Brain microvascular endothelial cell (primary cell): ENCODE measurements around the gene KLK12.

Experiments
- DNase-seq: peaks from one replicate; pipeline ENCODE4 v3.0.0-alpha.2; 2020
- H3K27ac ChIP-seq: fragments of 250-450 bp; sonication (Bioruptor Pico); 2 replicates; pipeline ENCODE4 v1.5.1; 2020; ENCODE audit warnings: mild to moderate bottlenecking, moderate library complexity
- H3K27me3 ChIP-seq: fragments of 250-450 bp; sonication (Bioruptor Pico); replicated peaks from 2 replicates; pipeline ENCODE4 v1.5.1; 2020; ENCODE audit warnings: mild to moderate bottlenecking
- H3K36me3 ChIP-seq: fragments of 250-450 bp; sonication (Bioruptor Pico); replicated peaks from 2 replicates; pipeline ENCODE4 v1.5.1; 2020; ENCODE audit warnings: mild to moderate bottlenecking
- H3K4me3 ChIP-seq: 2 replicates; pipeline ENCODE4 v1.5.1; 2011; ENCODE audit warnings: low read depth, mild to moderate bottlenecking, control low read depth, low read length, moderate library complexity
- CTCF ChIP-seq: IDR thresholded peaks from 2 replicates; pipeline ENCODE4 v1.5.1; 2011; ENCODE audit warnings: low read depth, mild to moderate bottlenecking, moderate library complexity, low read length, control low read depth, inconsistent platforms; ENCODE audit errors: missing control alignments
- in situ Hi-C: cut with HindIII; loops from 2 replicates; pipeline ENCODE4 v1.10.0; 2017; ENCODE audit warnings: low sequenced_read_pairs, low pct_ligation_motif_present

KLK12 gene

DNA sequence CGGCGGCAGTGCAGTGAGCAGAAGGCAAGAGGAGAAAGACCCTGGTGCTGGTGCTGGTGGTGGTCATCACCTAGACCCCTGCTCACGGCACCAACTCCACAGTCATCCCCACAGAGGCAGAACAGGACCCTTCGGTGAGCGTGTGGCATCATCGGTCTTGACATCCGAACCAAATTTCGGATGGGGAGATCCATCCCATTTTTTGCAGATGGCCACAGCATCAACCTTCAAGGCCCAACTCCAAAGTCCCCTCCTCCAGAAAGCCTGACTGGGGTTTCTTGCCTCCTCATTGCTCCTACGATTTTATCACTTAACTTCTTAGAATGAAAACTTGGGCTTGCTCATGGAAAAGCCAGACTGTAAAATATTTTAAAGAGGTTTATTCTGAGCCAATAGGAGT, 8.7 kb upstream of the KLK12 start:
- DNase-seq = no peak
- H3K36me3 ChIP-seq = no peaks in the 10 kb centered on the region
- TF ChIP-seq CTCF = no peak
- no peak overlapping the region for H3K27ac ChIP-seq
- H3K4me3 ChIP-seq = no peak overlapping the region
- no peaks in the 10 kb centered on the region for H3K27me3 ChIP-seq
- in situ Hi-C loops = no loop called here

- TF ChIP-seq CTCF = no peak
- no peak for DNase-seq
- Histone ChIP-seq H3K36me3 (no peaks in the 10 kb centered on the region), H3K27ac (no peak overlapping the region), H3K4me3 (no peak overlapping the region), H3K27me3 (no peaks in the 10 kb centered on the region)
- in situ Hi-C loops = no loop called here
These were observed 5.3 kb upstream of the KLK12 start for GRCh38 chr19:51040151-51040550.

DNA sequence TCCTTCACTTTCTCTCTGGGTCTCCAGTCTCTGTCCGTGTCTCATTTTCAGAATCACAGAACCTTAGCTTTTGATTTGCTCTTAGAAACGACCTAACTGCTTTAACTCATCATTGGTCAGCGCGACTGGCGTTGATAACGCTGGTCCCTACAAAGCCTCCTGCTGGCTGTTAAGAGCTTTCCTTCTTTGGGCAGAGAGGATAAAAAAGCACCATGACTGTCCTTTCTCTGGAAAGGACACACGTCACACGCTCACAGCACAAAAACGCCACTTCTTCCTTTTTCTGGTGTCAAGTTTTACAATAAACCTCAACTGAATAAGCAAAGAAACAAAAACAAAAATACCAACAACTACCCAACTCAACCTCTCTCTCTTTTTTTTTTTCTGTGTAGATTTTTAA, 1.7 kb upstream of the KLK12 start:
- H3K36me3 ChIP-seq = no peaks in the 10 kb centered on the region
- no peak for TF ChIP-seq CTCF
- H3K27me3 ChIP-seq = no peaks in the 10 kb centered on the region
- no peak overlapping the region for H3K27ac ChIP-seq
- in situ Hi-C loops = no loop called here
- H3K4me3 ChIP-seq = no peak overlapping the region
- DNase-seq = no peak

DNA sequence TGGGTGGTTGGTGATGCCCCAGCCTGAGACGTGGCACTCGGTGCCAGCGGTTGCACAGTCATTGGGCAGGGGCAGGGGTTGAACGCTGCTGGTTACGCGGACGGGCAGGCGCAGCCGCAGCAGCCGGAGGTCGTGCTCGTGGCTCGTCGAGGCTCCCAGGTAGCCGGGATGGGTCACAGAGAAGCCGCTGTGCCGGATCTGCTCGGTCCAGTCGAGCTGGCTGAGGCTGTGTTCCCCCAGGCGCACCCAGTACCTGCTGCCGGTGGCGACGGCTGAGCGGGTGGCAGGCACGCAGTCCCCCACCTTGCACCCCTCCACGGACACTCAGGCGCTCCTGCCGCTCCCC, 2.9 kb downstream of the KLK12 start:
- in situ Hi-C loops = no loop called here
- no peak for DNase-seq
- no peak overlapping the region for H3K4me3 ChIP-seq
- no peaks in the 10 kb centered on the region for H3K27me3 ChIP-seq
- H3K36me3 ChIP-seq = no peaks in the 10 kb centered on the region
- no peak for TF ChIP-seq CTCF
- H3K27ac ChIP-seq = no peak overlapping the region

DNA sequence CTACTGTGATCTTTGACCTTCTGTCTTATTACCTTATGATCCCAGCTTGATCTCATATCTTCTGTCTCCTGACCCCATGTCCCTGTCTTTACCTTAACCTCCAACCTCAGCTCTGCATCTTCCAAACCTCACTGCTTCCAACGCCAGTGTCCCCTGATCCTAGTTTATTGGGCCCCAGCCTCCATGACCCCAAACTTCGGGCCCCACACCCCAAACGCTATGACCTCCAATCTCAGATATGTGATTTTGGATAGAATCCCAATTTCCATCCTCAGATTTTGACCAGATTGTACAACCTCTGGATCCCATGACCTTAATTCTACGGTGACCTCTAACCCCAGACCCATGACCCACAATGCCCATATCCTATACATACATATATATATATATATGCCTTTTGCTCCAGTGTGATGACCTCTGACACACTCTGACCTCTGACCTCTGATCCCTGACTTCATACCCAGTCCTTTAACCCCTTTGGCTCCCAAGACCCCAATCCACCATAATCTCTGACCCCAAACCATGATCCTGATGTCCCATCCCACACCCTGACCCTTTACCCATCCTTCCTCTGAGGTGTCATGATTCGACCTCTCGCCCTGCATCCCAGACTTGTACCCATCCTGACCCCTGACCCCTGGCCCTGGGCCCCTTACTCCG, 3.5 kb downstream of the KLK12 start:
- no peak overlapping the region for H3K4me3 ChIP-seq
- no peaks in the 10 kb centered on the region for H3K27me3 ChIP-seq
- no peak for TF ChIP-seq CTCF
- H3K36me3 ChIP-seq = no peaks in the 10 kb centered on the region
- no peak for DNase-seq
- H3K27ac ChIP-seq = no peak overlapping the region
- in situ Hi-C loops = no loop called here

DNA sequence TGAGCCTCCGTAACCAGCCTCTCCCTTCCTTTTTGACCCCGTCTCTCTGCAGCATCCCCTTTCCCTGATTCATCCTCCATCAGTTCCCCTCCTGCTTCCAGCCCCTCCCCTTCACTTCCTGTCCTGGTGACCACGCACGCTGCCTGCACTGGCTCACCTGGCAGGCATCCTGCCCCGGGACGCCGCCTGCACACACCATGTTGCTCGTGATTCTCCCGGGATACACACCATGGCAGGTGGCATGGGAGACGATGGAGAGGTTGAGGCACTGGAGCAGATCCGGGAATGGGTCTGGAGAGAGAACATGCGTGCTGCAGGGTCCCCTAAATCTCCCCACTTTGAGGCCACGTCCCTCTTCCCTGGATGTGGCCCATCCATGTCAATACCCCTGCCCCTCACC, 4.2 kb downstream of the KLK12 start:
- no peak for DNase-seq
- Histone ChIP-seq H3K27ac (no peak overlapping the region), H3K4me3 (no peak overlapping the region), H3K27me3 (no peaks in the 10 kb centered on the region), H3K36me3 (no peaks in the 10 kb centered on the region)
- in situ Hi-C loops = no loop called here
- no peak for TF ChIP-seq CTCF
